ENCODE measurements around the gene NMT2.

NMT2 gene

GRCh38 chr10:15067154-15067553, 101.3 kb downstream of the NMT2 start:
- no peaks in the 10 kb centered on the region for H3K9me3 Mint-ChIP-seq
- H3K36me3 Mint-ChIP-seq (ENCODE audit: low read depth): no peaks in the 10 kb centered on the region
- no peak for DNase-seq
- peaks cover 2% of the 10 kb centered on the region for H3K27me3 Mint-ChIP-seq
- H3K4me3 Mint-ChIP-seq: no peak overlapping the region
- H3K27ac Mint-ChIP-seq: no peak overlapping the region
- no peak for ATAC-seq
- no peaks in the 10 kb centered on the region for H3K4me1 Mint-ChIP-seq

- ATAC-seq (no peak), DNase-seq (no peak)
- Mint-ChIP-seq H3K4me3 (no peak overlapping the region), H3K36me3 (ENCODE audit: low read depth) (peaks cover 8% of the 10 kb centered on the region), H3K9me3 (peaks cover 13% of the 10 kb centered on the region), H3K27ac (no peak overlapping the region), H3K27me3 (peaks cover 14% of the 10 kb centered on the region), H3K4me1 (no peaks in the 10 kb centered on the region)
Observed at GRCh38 chr10:15060638-15061037, 107.9 kb downstream of the NMT2 start.

- H3K27me3 Mint-ChIP-seq: peaks cover 14% of the 10 kb centered on the region
Observed at GRCh38 chr10:15059914-15060313, 108.6 kb downstream of the NMT2 start.

GRCh38 chr10:15058689-15059088, 109.8 kb downstream of the NMT2 start:
- H3K27ac Mint-ChIP-seq: no peak overlapping the region
- H3K36me3 Mint-ChIP-seq (ENCODE audit: low read depth): peaks cover 8% of the 10 kb centered on the region
- DNase-seq (no peak), ATAC-seq (no peak)
- H3K4me1 Mint-ChIP-seq: no peaks in the 10 kb centered on the region
- peaks cover 12% of the 10 kb centered on the region for H3K27me3 Mint-ChIP-seq
- H3K4me3 Mint-ChIP-seq: no peak overlapping the region
- peaks cover 13% of the 10 kb centered on the region for H3K9me3 Mint-ChIP-seq

More at GRCh38 chr10:15059914-15060313, 108.6 kb downstream of the NMT2 start:
- Mint-ChIP-seq H3K36me3 (ENCODE audit: low read depth) (peaks cover 8% of the 10 kb centered on the region), H3K4me3 (no peak overlapping the region), H3K27ac (no peak overlapping the region), H3K9me3 (peaks cover 13% of the 10 kb centered on the region), H3K4me1 (no peaks in the 10 kb centered on the region)
- DNase-seq (no peak), ATAC-seq (no peak)
